Metanephros (tissue), 1 donor: ENCODE measurements around the gene SFT2D1. TPM values are rescaled to one million over a fixed set of nuclear protein-coding genes. Genes with fewer than 3 reads are reported as not detected.

Experiments used
- total RNA-seq: library from RNA; depleted of rRNA; stranded (reverse); fragments of >200 nt; gene quantifications from one replicate; pipeline ENCODE4 v1.2.3, GENCODE V29; 2014

The SFT2D1 gene
- 34.7 TPM for total RNA-seq

GRCh38 chr6:166342349-166343149, at the start of gene SFT2D1:
Gene SFT2D1 (minus strand): TSS chr6:166342545. CDS start chr6:166342481, 64 bp downstream.

DNA sequence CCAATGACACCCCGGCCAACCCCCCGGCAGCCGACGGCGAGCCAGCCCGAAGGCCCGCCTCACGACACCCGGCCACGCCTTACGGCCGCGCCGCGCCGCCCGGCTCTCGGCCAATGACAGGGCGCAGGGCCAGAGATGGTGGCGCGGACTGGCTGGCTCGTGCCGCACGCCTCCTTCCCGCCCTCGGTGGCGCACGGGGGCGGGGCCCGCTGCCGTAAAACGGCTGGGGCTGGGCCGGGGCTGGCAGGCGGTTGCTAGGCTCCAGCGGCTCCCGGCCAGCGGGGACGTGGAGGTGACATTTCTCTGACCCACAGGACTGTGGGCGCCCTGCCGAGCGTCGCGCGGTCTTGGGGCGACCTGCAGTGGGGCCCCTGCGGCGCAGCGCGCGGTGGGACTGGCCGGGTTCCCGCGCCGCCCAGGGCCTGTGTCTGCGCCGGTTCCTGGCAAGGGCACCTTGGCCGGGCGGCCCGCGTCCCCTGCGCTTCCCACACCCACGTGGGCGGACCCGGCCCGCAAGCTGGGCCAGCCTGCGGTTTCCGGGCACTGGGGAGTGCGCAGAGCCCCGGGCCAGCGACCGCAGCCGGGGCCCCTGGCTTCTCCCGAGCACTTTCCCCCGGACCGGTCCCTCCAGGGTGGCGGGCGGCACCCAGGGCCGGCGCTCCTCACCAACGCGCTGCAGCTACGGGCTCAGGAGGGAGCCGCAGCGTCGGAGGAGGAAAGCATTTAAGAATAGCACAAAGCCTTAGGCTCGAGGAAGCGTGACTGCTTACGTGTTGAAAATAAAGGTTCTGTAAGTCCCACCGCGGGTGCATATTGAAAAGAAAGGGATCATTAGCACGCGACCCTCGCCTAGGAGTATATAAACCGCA, 40.8 kb upstream of the SFT2D1 start, which contains the start of gene MPC1:
MPC1 (minus strand) TSS at position 8 of the 869 bp plus-strand sequence. CDS start 64 bp downstream, outside the sequence.

DNA sequence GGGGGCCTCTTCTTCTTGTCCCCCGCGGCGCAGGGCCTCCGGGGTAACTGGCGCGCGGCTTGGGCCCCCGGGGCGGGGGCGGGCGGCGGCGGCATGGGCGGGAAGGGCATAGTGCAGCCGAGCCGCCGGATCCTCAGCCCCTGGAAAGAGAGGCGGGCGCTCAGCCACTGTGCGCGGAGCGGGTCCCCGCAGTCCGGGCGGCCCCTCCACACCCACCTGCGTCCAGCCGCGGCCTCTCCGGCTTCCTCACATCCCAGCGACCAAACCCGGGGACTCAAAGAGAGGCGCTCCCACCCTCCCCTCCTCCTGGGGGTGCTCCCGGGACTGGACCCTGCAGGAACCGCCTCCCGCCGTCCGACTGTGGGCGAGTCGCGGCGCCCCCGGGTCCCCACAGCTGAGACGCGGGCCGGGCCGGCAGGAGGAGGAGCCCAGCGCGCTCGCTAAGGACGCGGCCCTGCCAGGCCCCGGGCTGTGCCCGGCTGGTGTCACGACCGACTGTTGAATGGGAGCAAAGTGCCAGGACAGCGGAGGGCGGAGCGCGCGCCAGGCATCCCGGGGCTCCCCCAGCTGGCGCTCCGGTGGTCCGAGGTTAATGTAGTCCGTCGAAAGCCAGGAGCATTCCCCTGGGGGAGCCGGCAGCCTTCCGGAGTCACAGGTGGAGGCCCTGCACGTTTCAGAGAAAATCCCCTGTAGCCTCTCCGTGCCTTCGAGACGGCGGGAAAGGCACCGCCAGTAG, 34.1 kb downstream of the SFT2D1 start, which contains the start of gene PRR18:
PRR18 (minus strand) TSS at position 360 of the 736 bp plus-strand sequence; CDS start at position 110, 250 bp downstream.

Other genes with a start within 250 kb of the SFT2D1 start
- gene TBXT, start 174.7 kb downstream of the SFT2D1 start, total RNA-seq = not detected
- 0.18 TPM for gene PRR18, start 34.2 kb downstream of the SFT2D1 start, total RNA-seq
- 68.9 TPM for gene MPC1, start 40.4 kb upstream of the SFT2D1 start, total RNA-seq
- 2.6 TPM for gene RAMACL, start 244.1 kb upstream of the SFT2D1 start, total RNA-seq